BLaER1 treated with 17β-estradiol and CSF1 and Interleukin-3, amounts not matched to agents 10 nM and 100 nM (cell line): Measurements from ENCODE around the gene CLPSL1.
A peak's percentile ranks its signal among the peaks of the same experiment; 100 is the strongest.

Experiments
- H3K27ac ChIP-seq, 11 experiments: shearing (Covaris generic); formaldehyde crosslinking; 2 replicates each; pipeline ENCODE4 v1.8.1; 2022
- H3K27me3 ChIP-seq, 11 experiments: shearing (Covaris generic); formaldehyde crosslinking; 2 replicates each; pipeline ENCODE4 v1.8.1; 2022
- H3K36me3 ChIP-seq, 11 experiments: shearing (Covaris generic); formaldehyde crosslinking; 2 replicates each; pipeline ENCODE4 v1.8.1; 2022
- H3K4me1 ChIP-seq, 10 experiments: shearing (Covaris generic); formaldehyde crosslinking; 2 replicates each; pipeline ENCODE4 v1.8.1; 2022
- H3K4me2 ChIP-seq, 11 experiments: shearing (Covaris generic); formaldehyde crosslinking; 2 replicates each; pipeline ENCODE4 v1.8.1; 2022
- H3K4me3 ChIP-seq, 10 experiments: shearing (Covaris generic); formaldehyde crosslinking; 2 replicates each; pipeline ENCODE4 v1.8.1; 2022
- H3K9ac ChIP-seq, 11 experiments: shearing (Covaris generic); formaldehyde crosslinking; 2 replicates each; pipeline ENCODE4 v1.8.1; 2022
- H3K9me3 ChIP-seq, 11 experiments: shearing (Covaris generic); formaldehyde crosslinking; replicated peaks in 1 of 11; 2 replicates each; pipeline ENCODE4 v1.8.1; 2022
- H4K20me1 ChIP-seq, 11 experiments: shearing (Covaris generic); formaldehyde crosslinking; 2 replicates each; pipeline ENCODE4 v1.8.1; 2022
- Cebpa-rat ChIP-seq, 11 experiments: shearing (Covaris generic); IDR thresholded peaks; 2 replicates each; pipeline ENCODE4 v1.8.1; 2022

CLPSL1 gene

GRCh38 chr6:35787266-35788218 lies 6.7 kb downstream of the CLPSL1 start:
- peaks cover 0 to 16% (median 11%) of the 10 kb centered on the region in 11 experiments; a peak in 9 of 22 replicates for H3K27me3 ChIP-seq
- no peak for TF ChIP-seq Cebpa-rat (IDR thresholded peaks at IDR 0.05)

GRCh38 chr6:35788423-35788982 lies 7.7 kb downstream of the CLPSL1 start:
- Histone ChIP-seq H4K20me1 (0 out of 22 replicates have a peak, but pooled peaks cover 0 to 4% (median 0%) of the 10 kb centered on the region in 11 experiments), H3K4me1 (no peaks in the 10 kb centered on the region), H3K4me3 (no peak overlapping the region), H3K9ac (no peak overlapping the region), H3K27ac (no peak overlapping the region), H3K4me2 (no peak overlapping the region), H3K9me3 (no peaks in the 10 kb centered on the region), H3K36me3 (no peaks in the 10 kb centered on the region), H3K27me3 (peaks cover 0 to 16% (median 11%) of the 10 kb centered on the region in 11 experiments; a peak in 9 of 22 replicates)
- TF ChIP-seq Cebpa-rat (IDR thresholded peaks at IDR 0.05) = no peak

More at GRCh38 chr6:35787266-35788218, 6.7 kb downstream of the CLPSL1 start:
- Histone ChIP-seq H3K9ac (no peak overlapping the region), H3K4me2 (no peak overlapping the region), H3K4me1 (no peaks in the 10 kb centered on the region), H3K4me3 (no peak overlapping the region), H4K20me1 (0 out of 22 replicates have a peak, but pooled peaks cover 0 to under 1% (median 0%) of the 10 kb centered on the region in 11 experiments), H3K9me3 (no peaks in the 10 kb centered on the region), H3K36me3 (no peaks in the 10 kb centered on the region), H3K27ac (no peak overlapping the region)

GRCh38 chr6:35790683-35791082 lies 9.9 kb downstream of the CLPSL1 start:
- peak in 8 of 11 experiments; percentile 44 to 90 (median 65); a peak in 13 of 22 replicates for TF ChIP-seq Cebpa-rat (IDR thresholded peaks at IDR 0.05)
- Histone ChIP-seq H3K27ac (no peak overlapping the region), H3K9ac (no peak overlapping the region), H3K4me1 (no peaks in the 10 kb centered on the region), H3K4me3 (no peak overlapping the region), H3K4me2 (no peak overlapping the region), H3K36me3 (no peaks in the 10 kb centered on the region), H4K20me1 (peaks cover 0 to 4% (median 0%) of the 10 kb centered on the region in 11 experiments; a peak in 1 of 22 replicates), H3K27me3 (peaks cover 0 to 16% (median 11%) of the 10 kb centered on the region in 11 experiments; a peak in 9 of 22 replicates), H3K9me3 (no peaks in the 10 kb centered on the region)

GRCh38 chr6:35794536-35795452 lies 14.0 kb downstream of the CLPSL1 start:
- no peaks in the 10 kb centered on the region for H3K36me3 ChIP-seq
- H4K20me1 ChIP-seq = peaks cover 0 to 4% (median 0%) of the 10 kb centered on the region in 11 experiments; a peak in 2 of 22 replicates
- H3K4me2 ChIP-seq = no peak overlapping the region
- no peak; a peak in 1 of 22 replicates for TF ChIP-seq Cebpa-rat (IDR thresholded peaks at IDR 0.05)
- no peak overlapping the region for H3K4me3 ChIP-seq
- H3K27me3 ChIP-seq = no peaks in the 10 kb centered on the region
- H3K9ac ChIP-seq = no peak overlapping the region
- no peak overlapping the region for H3K27ac ChIP-seq
- no peaks in the 10 kb centered on the region for H3K9me3 ChIP-seq
- H3K4me1 ChIP-seq = peaks cover 0 to 10% (median 0%) of the 10 kb centered on the region in 10 experiments; a peak in 2 of 20 replicates

GRCh38 chr6:35795453-35796071 lies 14.7 kb downstream of the CLPSL1 start:
- Histone ChIP-seq H3K4me1 (peaks cover 0 to 10% (median 0%) of the 10 kb centered on the region in 10 experiments; a peak in 2 of 20 replicates), H3K27ac (no peak overlapping the region), H3K9me3 (no peaks in the 10 kb centered on the region), H3K4me2 (no peak overlapping the region), H4K20me1 (peaks cover 0 to 4% (median 0%) of the 10 kb centered on the region in 11 experiments; a peak in 2 of 22 replicates), H3K9ac (no peak overlapping the region), H3K27me3 (no peaks in the 10 kb centered on the region), H3K36me3 (no peaks in the 10 kb centered on the region), H3K4me3 (no peak overlapping the region)
- TF ChIP-seq Cebpa-rat (IDR thresholded peaks at IDR 0.05) = no peak

- Histone ChIP-seq H3K27me3 (no peaks in the 10 kb centered on the region), H3K9me3 (no peaks in the 10 kb centered on the region), H3K9ac (no peak overlapping the region), H3K36me3 (no peaks in the 10 kb centered on the region), H3K4me1 (peaks cover 0 to 10% (median 0%) of the 10 kb centered on the region in 10 experiments; a peak in 2 of 20 replicates), H3K27ac (no peak overlapping the region), H4K20me1 (peaks cover 0 to 4% (median 0%) of the 10 kb centered on the region in 11 experiments; a peak in 2 of 22 replicates), H3K4me3 (no peak overlapping the region), H3K4me2 (no peak overlapping the region)
- no peak for TF ChIP-seq Cebpa-rat (IDR thresholded peaks at IDR 0.05)
These were observed 15.4 kb downstream of the CLPSL1 start for GRCh38 chr6:35796236-35796635.

- no peaks in the 10 kb centered on the region; a peak in 2 of 22 replicates for H4K20me1 ChIP-seq
- 0 out of 22 replicates have a peak overlapping the region, but pooled peaks of 1 of the 11 experiments have one; percentile 0 for H3K4me2 ChIP-seq
- no peak for TF ChIP-seq Cebpa-rat (IDR thresholded peaks at IDR 0.05)
- H3K27me3 ChIP-seq = no peaks in the 10 kb centered on the region
- peaks cover 0 to 10% (median 0%) of the 10 kb centered on the region in 10 experiments; a peak in 2 of 20 replicates for H3K4me1 ChIP-seq
- no peak overlapping the region for H3K9ac ChIP-seq
- no peaks in the 10 kb centered on the region for H3K9me3 ChIP-seq
- H3K36me3 ChIP-seq = no peaks in the 10 kb centered on the region
- H3K27ac ChIP-seq = no peak overlapping the region
- no peak overlapping the region for H3K4me3 ChIP-seq
These were observed 17.2 kb downstream of the CLPSL1 start for GRCh38 chr6:35797837-35798526.
